GM21390 (cell line): ENCODE data around the gene MDM2.
A peak's percentile ranks its signal among the peaks of the same experiment; 100 is the strongest.
"Not testable (repeated sequence)": the region's sequence is repeated elsewhere in the genome, so short reads cannot be mapped to it uniquely, and the experiment has no call there.

Experiments used
- ATAC-seq: cut with Tn5 transposase; IDR thresholded peaks from one replicate; pipeline ENCODE4 v1.9.1; 2021; ENCODE audit not compliant: unreplicated experiment

The MDM2 gene

DNA sequence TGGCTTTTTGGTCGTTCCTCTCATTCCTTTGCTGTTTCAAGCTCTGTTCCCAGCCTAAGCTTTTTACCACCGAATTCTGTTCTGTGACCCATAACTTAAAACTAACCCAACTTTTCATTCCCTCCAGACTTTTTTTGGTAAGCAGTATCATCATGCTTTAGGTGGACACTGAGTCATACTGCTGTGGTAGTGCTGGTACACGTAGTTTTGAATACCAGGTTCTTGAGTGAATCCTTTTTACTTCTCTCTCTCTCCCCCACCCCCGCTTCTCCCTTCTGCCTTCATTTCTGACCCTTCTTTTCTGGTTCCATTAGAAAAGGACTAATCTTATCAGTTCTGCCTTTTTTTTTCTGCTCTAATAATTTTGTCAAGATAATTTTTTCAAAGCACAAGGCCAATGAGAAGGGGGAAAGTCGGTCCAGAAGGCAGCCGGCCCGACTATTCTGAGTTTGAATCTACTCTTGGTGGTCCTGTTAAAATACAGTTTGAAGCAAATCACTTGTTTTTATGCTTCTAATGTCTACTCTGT lies 2.3 kb upstream of the MDM2 start:
- ATAC-seq = no peak

DNA sequence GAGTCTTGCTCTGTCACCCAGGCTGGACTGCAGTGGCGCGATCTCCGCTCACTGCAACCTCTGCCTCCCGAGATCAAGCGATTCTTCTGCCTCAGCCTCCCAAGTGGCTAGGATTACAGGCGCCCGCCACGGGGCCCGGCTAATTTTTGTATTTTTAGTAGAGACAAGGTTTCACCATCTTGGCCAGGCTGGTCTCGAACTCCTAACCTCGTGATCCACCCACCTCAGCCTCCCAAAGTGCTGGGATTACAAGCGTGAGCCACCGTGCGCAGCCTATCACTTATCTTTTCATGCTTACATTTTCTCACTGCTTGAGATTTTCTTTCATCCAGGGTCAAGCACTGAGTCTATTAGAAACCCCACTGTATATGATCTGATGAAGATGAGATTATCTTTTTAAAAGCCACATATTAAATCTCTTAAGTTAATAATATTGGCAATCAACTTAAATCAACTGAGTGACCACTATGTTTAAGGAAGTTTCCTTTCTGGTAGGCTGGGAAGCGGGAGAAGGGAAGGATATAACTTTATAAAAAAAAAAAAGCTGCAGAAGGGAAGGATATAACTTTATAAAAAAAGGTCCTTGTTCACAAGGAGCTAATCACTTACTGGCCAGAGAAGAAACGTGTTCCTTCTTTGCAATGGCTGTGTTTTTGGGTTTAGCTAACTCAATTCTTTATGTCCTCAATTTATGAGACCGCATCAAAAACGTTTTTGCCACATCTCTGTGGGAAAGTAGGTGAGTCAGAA lies 1.3 kb upstream of the MDM2 start:
- no peak for ATAC-seq

DNA sequence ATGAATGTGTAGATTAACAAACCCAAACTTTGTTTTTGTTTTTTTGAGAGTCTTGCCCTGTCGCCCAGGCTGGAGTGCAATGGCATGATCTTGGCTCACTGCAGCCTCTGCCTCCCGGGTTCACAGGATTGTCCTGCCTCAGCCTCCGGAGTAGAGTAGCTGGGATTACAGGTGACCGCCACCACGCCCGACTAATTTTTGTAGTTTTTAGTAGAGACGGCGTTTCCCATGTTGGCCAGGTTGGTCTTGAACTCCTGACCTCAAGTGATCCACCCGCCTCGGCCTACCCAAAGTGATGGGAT lies 752 bp upstream of the MDM2 start:
- not testable (repeated sequence) for ATAC-seq

DNA sequence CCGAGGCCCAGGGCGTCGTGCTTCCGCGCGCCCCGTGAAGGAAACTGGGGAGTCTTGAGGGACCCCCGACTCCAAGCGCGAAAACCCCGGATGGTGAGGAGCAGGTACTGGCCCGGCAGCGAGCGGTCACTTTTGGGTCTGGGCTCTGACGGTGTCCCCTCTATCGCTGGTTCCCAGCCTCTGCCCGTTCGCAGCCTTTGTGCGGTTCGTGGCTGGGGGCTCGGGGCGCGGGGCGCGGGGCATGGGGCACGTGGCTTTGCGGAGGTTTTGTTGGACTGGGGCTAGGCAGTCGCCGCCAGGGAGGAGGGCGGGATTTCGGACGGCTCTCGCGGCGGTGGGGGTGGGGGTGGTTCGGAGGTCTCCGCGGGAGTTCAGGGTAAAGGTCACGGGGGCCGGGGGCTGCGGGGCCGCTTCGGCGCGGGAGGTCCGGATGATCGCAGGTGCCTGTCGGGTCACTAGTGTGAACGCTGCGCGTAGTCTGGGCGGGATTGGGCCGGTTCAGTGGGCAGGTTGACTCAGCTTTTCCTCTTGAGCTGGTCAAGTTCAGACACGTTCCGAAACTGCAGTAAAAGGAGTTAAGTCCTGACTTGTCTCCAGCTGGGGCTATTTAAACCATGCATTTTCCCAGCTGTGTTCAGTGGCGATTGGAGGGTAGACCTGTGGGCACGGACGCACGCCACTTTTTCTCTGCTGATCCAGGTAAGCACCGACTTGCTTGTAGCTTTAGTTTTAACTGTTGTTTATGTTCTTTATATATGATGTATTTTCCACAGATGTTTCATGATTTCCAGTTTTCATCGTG lies 612 bp downstream of the MDM2 start:
- peak; percentile 56 for ATAC-seq

DNA sequence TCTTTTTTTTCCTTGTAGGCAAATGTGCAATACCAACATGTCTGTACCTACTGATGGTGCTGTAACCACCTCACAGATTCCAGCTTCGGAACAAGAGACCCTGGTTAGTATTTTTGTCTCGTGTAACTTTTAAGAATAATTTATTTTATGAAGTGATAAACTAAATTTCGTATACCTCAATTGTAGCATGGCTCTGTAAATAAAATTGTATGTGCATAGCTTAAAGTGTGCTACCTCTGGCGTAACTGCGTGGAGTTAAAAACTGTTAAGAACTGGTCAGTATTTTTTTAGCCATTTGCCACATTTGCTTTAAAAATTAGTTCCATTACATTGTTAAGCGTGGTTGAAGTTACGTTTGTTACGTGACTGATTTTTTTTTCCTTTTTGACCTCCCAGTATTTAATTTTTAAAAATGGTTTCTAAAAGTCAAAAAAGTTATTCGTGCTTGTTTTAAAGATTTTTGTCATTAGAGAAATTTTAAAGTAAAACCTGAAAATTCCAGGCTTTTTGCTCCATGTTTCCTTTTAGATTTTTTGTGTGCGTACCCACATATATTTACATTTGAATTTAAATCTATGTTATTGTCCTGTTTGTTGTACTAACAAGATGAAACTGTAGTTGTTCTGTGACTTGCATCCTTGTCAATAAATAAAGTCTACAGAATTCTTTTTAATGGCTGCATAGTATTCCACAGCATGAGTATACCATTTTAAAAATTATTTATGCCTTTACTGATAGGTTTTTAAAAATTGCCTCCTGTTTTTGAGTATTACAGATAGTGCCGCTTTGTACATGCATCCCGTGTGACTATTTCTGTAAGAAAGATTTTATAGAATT lies 1.4 kb downstream of the MDM2 start:
- no peak for ATAC-seq

DNA sequence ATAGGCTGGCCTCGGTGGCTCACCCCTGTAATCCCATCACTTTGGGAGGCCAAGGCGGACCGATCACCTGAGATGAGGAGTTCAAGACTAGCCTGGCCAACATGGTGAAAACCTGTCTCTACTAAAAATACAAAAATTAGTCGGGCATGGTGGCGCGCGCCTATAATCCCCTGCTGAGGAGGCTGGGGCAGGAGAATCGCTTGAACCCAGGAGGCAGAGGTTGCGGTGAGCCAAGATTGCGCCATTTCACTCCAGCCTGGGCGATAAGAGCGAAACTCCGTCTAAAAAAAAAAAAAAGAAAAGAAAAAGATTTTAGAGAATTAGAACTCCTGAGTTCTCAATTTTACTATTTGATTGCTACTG lies 2.0 kb downstream of the MDM2 start:
- ATAC-seq = not testable (repeated sequence)

DNA sequence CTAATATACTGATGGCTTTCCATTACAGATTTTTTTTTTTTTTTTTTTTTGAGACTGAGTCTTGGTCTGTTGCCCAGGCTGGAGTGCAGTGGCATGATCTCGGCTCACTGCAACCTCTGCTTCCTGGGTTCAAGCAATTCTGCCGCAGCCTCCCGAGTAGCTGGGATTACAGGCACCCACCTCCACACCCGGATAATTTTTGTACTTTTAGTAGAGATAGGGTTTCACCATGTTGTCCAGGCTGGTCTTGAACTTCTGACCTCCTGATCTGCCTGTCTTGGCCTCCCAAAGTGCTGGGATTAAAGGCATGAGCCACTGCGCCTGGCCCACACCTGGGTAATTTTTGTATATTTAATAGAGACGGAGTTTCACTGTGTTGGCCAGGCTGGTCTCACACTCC lies 3.6 kb downstream of the MDM2 start:
- not testable (repeated sequence) for ATAC-seq

DNA sequence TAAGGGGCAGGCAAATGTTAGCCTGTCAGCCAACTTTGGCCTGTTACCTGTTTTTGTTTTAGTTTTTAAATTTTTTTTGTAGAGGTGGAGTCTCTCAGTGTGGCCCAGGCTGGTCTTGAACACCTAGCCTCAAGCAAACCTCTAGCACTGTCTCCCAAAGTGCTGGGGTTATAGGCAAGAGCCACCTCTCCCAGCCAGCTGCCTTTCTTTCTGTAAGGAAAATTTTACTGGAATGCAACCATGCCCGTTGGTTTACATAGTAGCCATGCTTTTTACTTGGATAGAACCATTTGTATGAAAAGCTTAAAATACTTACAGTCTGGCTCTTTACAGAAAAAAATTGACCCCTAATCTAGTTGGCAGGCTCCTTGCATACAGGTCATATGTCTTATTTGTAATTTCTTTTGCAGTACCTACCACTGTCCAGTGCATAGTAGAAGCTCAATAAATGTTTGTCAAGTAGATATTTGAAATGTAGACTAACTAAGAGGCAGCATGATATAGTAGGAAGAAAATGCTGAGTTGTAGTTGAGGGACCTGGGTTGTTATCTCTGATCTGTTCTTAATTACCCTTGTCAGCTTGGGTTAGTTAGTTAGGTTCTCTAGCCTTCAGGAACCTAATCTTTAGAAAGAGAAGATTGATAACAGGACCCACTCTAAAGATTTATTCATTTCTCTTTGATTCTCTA lies 4.7 kb downstream of the MDM2 start:
- no peak for ATAC-seq

DNA sequence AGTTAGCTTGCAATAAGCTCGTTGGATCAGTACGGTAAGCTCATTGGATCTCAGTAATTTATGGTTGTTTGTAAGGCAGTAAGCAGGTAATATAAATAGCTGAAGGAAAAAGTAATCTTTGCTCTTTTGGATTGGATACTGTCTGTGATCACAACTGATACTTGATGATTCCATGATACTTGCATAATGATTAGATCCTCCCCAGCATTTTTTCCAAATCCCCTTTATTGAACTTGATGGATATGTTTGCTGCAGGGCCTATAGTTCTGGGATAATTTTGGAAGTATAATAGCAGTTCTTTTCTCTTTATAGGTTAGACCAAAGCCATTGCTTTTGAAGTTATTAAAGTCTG lies 5.2 kb downstream of the MDM2 start:
- no peak for ATAC-seq

DNA sequence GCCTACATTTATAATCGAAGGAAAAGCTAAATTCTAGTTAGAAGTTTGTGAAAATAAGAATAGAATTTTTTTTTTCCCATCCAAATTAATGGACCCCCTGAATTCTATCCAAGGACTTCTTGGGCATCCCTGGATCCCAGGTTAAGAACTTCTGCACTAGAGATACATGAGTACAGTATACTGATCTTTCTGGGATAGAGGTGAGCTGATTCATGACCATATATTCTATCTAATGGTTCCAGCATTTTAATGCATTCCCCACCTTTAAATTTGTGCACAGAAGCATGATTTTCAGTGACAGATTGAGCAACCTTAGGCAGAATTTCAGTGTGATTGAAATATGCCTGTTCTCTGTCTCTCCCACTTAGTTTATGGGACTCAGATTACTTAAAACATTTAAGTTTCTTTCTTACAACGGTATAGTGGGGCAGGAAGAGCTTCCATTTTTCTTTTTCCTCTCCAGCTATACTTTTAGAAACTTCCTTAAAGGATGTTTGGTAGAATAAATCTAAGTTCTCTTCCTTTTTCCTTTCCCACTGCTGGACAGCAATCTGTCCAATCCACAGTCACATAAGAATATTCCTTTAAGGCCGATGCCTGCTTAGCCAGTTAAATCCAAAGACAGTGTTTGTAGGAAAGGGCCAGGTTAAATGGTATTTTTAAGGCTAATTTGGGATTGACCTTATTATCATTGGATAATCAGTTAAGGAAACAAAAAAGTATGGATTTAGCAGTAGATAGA lies 6.7 kb downstream of the MDM2 start:
- no peak for ATAC-seq

DNA sequence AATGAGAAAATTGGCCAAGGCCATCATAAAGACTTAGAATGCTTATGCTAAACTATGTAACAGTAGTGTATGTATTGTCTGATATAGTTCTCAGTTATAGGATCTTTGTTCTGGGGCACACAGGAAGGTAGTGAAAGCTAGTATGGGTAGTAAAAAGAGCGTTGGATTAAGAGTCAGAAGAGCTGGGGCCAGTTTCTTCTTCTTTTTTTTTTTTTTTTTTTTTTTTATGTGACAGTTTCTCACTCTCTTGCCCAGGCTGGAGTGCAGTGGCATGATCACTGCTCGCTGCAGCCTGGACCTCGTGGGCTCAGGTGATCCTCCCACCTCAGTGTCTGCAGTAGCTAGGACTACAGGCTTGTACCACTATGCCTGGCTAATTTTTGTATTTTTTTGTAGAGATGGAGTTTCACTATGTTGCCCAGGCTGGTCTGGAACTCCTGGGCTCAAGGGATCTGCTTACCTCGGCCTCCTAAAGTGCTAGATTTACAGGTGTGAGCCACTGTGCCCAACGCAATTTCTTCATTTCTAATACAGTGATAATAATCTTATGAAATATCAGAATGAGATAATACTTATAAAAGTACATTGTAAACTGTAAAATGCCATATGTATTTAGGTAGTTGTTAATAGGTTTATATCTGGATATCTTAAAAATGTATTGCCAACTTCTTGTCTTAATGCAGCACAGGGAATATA lies 7.4 kb downstream of the MDM2 start:
- ATAC-seq = no peak

DNA sequence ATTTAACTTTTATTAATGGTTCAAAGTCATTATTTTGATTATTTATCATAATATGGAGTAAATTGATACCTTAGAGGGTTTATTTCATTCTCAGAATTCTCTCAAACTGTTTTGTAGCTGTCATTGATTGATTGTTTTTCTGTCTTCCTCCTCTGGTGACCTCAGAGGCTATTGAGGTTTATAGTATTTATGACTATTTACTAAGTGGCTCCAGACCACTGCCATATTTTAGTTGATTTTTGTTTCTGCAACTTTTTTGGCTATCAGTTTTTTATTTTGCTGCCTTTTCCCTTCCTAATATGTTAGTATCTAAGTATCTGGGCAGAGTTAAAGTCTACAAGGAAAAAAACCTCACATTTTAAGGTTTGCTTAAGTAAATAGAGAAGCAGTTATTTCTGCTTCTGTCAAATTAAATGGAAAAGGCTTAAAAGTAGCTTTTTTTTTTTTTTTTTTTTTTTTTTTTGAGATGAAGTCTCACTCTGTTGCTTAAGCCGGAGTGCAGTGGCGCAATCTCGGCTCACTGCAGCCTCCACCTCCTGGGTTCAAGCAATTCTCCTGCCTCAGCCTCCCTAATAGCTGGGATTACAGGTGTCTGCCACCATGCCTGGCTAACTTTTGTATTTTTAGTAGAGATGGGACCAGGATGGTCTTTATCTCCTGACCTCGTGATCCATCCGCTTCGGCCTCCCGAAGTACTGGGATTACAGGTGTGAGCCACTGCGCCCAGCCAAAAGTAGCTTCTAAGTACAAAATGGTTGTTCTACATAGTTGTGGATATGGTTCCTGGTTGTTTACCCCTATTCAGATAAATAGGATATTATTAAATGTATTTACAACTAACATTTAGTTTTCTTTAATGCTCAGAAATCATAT lies 8.2 kb downstream of the MDM2 start:
- ATAC-seq = no peak

DNA sequence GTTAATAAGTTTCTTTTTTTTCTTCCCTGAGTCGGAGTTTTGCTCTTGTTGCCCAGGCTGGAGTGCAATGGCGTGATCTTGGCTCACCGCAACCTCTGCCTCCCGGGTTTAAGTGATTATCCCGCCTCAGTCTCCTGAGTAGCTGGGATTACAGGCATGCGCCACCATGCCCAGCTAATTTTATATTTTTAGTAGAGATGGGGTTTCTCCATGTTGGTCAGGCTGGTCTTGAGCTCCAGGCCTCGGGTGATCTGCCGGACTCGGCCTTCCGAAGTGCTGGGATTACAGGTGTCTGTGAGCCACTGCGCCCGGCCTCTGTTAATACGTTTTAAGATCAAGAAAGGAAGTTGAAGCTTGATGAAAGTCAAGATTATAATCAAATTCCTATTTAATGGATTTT lies 11.5 kb downstream of the MDM2 start:
- not testable (repeated sequence) for ATAC-seq

DNA sequence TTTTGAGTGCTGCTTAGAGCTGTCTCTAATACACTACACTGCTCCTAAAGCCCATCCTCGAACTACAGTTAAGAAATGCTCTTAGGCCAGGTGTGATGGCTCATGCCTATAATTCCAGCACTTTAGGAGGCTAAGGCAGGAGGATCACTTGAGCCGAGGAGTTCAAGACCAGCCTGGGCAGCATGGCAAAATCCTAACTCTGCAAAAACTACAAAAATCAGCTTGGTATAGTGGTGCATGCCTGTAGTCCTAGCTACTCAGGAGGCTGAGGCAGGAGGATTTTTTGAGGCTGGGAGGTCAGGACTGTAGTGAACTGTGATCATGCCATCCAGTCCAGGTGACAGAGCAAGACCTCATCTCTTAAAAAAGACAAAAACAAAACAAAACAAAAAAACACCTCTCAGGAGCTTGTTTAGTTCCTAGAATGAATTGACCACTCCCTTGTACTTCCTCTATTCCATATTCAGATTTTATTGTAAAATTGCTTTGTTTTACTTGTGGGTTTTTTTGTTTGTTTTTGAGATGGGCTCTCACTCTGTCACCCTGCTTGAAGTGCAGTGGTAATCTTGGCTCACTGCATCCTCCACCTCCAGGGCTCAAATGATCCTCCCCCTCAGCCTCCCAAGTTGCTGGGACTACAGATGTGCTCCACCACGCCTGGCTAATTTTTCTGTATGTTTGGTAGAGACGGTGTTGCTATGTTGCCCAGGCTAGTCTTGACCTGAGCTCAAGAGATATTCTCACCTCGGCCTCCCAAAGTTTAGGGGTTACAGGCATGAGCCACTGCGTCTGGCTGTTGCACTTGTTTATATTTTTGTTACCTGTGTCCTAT lies 13.6 kb downstream of the MDM2 start:
- no peak for ATAC-seq

DNA sequence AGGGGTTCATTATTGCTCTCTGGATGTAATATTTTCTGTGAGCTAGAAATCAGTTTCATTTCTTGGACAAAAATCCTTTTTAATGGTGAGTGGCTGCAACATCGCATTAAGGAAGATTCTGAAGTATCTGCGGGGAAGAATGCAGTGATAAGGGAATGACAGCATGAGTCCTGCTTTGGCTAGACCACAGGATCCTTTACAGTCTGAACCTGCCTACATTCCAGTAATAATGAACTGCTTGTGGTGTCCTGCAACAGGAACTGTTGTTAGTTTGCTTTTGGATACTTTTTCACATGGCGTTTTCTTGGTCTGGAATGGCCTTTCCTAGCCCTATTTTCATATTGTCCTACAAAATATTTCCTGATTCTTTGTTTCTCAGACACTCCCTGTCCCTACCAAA lies 15.7 kb downstream of the MDM2 start:
- ATAC-seq = no peak

DNA sequence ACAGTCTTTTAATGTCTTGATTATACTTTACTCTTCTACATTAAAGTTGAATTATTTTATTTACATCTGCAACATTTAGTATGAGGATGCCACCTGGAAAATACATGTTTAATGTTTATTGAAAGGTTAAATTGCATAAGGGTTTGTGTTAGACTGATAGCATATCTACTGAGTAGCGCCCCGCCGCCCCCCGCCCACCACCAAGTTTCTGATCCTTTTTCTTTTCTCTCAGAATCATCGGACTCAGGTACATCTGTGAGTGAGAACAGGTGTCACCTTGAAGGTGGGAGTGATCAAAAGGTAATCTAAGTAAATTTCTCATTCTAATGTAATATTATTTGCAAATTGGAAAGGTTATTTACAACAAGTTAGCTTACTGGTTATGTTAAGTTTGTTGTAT lies 16.2 kb downstream of the MDM2 start:
- ATAC-seq = no peak

DNA sequence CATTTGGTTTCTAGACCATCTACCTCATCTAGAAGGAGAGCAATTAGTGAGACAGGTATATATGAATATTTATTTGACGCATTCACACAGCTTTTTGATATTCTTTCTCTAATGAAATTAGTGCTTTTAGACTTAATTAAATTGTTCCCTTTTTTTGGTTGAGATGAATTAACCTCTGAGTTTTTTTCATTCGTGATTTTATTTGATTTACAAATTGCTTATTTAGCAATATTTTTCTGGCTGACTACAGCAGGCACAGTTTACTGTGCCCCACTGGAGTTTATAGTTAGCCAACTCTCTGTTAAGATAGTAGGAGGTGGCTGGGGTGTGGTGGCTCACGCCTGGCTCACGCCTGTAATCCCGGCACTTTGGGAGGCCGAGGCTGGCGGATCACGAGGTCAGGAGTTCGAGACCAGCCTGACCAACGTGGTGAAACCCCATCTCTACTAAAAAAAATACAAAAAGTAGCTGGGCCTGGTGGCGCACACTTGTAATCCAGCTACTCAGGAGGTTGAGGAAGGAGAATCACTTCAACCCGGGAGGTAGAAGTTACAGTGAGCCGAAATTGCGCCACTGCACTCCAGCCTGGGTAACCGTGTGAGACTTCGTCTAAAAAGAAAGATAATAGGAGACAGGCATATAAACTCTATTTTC lies 16.7 kb downstream of the MDM2 start:
- no peak for ATAC-seq
